CD4-positive, alpha-beta T cell treated with Interleukin-17A for 1 hour (primary cell): ENCODE results near the gene PRRT1B.

ENCODE experiments used
- DNase-seq: peaks from one replicate; pipeline ENCODE4 v3.0.0-alpha.2; 2020

The PRRT1B gene

DNA sequence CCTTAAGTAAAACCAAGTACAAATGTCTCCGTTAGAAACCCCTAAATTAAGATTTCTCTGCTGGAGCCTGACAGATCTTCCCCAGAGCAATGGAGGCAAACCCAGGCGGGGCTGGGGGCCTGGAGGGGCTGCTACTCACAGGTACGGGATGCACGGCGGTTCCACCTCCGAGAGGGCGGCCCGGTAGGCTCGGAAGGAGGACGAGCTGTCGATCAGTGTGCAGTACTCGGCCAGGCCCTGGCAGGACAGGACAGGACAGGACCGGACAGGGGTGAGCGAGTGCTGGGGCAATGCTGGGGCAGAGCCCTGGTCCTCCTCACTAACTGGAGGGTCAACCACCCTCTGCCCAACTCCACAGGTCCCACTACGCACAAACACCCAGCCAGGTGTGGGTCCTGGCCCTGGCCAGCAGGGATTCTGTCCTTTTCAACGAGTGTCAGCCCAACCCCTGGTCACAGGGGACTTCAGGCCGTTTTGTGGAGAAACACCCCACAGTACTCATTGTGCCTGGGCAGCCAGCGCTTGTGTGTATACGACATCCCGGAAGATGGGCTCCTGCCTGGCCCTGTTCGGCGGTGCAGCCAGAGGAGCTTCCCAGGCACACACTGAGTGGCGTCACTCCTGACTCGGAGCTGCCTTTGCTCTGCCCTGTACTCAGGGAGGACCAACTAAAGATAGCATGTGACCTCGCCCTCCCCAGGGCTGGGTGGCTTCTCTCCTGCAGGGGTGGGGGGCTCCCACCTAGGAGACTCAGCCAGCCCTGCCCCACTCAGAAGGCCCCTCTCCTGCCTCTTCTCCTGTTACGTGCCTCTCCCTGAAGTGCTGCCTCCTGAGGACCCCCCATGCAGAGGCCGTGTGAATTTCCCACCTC, 37.4 kb downstream of the PRRT1B start:
- no peak for DNase-seq

DNA sequence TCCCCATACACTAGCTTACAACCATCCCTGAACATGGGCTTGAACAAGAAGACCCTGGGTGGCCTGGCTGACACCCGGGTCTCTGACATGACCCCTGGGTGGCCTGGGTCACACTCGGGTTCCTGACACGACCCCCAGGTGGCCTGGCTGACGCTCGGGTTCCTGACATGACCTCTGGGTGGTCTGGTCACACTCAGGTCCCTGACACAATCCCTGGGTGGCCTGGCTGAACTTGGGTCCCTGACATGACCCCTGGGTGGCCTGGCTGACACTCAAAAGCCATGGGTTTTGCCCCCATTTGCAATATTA, 38.0 kb downstream of the PRRT1B start:
- no peak for DNase-seq

DNA sequence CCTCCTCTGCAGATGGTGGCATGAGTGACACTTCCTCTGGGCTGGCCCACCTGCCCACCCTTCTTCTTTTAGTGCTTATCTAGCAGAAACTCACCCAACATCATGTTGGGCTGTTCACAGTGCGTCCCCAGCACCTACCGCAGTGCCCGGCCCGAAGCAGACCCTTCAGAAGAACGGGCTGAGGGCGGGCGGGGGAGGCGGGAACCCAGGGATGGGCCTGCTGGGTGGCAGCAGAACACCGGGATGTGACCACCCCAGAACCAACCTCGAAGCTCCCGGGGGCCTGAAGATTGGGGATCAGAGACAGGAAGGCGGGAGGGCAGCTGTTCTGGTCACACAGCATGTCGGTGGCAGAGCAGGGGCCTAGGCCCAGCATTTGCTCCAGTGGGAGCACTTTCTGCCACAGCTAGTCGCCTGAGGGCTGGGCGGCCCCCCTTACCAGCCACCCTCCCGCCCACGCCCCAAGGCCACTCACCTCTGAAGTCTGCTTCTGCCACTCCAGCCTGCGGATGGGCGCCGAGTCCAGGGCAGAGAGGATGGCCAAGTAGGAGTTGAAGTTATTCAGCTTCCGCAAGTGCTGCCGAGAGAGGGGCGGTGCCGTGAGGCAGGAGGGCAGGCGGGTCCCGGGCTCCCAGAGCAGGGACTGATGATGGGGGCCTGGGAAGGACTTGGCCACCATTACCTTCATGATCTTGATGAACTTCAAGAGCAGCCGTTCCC, 38.7 kb downstream of the PRRT1B start:
- no peak for DNase-seq

DNA sequence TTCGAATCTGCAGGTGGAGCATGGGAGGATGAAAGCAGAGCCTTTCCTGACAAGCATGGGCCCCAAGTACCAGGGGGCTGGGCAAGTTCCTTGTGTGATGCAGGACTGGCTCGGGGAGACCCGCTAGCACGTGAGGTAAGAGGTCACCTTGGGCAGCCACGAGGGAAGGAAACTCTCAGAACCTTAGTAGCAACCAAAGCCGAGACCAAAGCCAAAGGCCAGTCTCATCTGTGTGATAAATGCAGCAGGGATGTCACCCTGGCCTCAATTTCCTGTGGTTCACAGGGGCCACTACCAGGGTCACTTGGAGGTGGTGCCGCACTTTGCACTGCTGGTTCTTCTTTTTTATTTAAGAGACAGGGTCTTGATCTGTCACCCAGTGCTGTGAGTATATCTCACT, 39.5 kb downstream of the PRRT1B start:
- DNase-seq = peak; percentile 14

DNA sequence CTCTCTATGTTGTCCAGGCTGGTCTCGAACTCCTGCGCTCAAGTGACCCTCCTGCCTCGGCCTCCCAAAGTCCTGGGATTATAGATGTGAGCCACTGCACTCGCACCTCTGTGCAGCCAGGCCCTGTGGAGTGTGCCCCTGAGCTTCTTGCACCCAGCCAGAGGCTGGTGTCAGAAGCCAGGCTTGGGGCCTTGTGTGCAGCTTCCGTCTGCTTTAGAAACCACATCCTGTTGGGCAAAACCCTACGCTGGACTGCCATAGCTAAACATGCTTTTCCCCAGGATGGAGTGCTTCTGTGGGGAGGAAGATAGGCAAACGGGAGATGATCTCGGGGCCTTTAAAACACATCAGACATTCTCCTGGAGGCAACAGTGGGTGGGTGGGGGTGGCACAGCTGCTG, 40.1 kb downstream of the PRRT1B start:
- DNase-seq = peak; percentile 70

GRCh38 chr9:131587331-131587730, 42.0 kb downstream of the PRRT1B start:
- no peak for DNase-seq

- no peak for DNase-seq
These were observed 42.6 kb downstream of the PRRT1B start for GRCh38 chr9:131587906-131588305.

DNA sequence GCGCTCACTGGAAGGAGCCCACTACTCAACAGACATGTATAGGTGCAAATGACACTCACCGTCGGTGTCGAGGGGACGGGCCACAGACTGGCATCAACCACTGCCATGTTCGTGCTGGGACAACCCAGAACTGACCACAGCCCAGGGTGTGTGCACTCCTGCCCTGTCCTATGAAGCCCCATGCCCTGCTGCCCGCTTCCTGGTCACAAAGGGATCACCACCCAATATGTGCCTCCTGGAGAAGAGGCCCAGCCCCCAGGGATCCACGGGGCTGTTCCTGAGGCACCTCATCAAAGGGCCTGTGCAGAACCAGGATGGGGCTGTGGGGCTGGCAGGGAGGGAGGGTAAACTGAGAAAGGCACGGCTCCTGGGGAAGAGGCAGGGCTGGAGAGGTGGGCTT, 43.1 kb downstream of the PRRT1B start:
- no peak for DNase-seq

- DNase-seq = no peak
These were observed 43.9 kb downstream of the PRRT1B start for GRCh38 chr9:131589124-131589711.

DNA sequence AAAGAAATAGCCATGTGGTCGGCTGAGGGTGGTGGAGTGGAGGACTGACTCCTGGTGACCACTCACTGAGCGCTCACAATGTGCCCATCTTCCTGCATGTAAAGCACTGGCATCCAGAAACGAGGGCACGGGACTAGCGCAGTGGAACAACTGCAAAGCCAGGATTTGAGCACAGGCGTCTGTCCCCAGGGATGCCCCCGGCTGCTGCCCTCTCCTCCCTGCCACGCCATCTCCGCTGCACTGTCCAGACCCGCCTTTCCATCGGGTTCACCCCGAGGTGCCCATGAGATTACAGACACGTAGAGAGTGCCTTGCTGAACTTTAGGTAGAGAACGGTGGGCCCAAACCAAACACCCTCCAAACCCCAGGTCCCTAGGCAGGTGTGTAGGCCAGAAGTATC, 44.7 kb downstream of the PRRT1B start:
- no peak for DNase-seq

DNA sequence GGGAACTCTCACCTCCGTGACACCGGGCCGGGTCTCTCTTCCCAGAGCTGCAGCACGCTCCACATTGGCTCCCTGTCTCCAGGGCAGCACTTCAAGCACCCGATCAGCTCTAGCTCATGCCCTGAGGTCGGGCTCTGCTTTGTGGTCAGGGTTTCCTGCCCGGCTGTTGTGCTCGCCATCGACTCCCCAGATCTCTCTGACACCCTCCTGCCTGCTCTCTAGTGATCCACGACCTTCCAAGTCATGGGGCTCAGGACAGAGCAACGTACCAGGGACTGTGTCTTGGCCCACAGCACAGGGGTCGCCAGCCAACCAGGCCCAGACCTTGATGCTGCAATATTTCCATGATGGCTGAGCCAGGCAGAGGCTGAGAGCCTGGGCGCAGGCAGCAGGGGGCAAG, 45.1 kb downstream of the PRRT1B start:
- DNase-seq = peak; percentile 28

GRCh38 chr9:131590907-131591844, 45.9 kb downstream of the PRRT1B start:
- peak; percentile 80 for DNase-seq

GRCh38 chr9:131591845-131592208, 46.5 kb downstream of the PRRT1B start:
- no peak for DNase-seq

DNA sequence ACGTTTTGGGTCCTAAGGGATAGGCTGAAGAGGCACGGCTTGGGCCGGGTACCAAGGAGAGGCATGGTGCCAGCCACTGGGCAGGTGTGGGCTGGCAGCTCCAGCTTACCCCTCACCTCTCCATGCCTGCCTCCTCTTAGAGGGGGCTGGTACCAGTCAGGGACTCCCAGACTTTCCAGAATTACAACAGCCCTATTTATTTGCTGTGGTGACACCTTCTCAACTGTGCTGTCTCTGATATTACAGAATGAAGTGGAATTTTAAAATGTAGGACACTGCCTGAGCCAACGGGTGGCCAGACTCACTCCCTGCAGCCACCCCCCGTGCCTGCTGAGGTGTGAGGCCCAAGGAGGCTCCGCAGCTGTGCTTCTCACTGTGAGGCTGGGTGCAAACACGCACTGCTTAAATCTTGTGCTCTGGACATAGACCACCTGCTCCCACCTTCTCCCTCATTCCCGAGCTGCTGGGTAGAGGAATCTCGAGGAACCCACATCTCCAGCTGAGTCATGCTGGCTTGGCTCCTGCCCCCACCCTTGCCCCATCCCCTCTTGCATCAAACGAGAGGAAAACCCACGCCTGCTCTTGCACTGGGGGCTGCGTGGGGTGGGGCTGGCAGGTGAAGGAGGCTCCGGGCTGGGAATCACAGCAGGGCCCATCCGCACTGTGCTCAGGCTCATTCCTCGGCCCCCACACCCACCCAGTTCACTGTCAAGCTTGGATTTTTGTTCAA, 47.9 kb downstream of the PRRT1B start:
- DNase-seq = no peak

DNA sequence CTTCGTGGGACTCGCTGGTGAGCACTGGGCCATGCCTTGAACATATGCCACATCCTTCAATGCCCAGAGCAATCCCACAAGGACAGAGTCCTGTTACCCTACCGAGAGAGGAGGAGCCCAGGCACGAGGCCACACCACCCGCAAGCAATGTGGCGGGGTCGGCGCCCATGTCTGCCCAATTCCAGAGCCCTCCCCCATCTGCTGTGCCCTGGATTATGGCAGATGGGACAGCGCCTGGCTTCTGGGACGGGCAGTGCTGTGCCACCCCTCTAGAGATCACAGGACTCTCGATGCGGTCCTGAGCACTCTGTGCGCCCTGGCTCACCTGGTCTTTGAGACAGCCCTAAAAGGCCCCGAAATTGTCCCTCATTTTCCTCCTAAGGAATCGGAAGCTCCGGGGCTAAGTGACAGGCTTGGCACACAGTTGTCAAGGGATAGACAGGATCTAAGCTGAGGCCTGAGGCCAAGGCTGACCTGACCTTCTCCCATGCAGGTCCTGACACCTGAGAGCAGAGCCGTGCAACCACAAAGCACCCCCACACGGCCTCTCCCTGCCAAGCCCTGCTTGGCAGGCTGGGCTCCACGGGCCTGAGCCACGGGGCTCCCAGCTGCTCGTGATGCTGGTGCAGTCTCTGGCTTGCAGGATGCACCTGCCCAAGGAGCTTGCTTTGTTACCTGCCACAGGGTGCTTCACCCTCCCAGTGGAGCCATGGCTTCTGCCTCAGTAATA, 48.8 kb downstream of the PRRT1B start:
- no peak for DNase-seq

GRCh38 chr9:131594906-131595665, 49.8 kb downstream of the PRRT1B start:
- no peak for DNase-seq

GRCh38 chr9:131595696-131596429, 50.5 kb downstream of the PRRT1B start:
- no peak for DNase-seq

- DNase-seq = no peak
These were observed 51.1 kb downstream of the PRRT1B start for GRCh38 chr9:131596430-131596743.

DNA sequence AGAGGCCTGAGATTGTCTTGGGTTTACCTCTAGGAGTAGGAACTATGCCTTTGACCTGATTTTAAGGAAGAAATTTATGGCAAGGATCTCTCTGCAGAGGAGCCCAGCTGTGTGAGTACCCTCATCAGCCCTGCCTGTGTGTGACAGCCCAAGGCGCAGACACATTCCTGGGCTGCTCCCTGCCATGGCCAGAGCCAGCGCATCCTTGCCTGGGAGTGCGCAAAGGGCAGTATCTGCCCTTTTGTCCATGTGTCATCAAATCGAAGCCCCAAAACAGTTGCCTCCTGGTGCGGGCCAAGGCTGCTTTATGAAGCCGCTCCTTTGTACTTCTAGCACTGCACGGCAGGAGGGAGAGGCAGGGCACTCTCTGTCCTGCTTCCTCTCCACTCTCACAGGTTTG, 51.9 kb downstream of the PRRT1B start:
- no peak for DNase-seq

DNA sequence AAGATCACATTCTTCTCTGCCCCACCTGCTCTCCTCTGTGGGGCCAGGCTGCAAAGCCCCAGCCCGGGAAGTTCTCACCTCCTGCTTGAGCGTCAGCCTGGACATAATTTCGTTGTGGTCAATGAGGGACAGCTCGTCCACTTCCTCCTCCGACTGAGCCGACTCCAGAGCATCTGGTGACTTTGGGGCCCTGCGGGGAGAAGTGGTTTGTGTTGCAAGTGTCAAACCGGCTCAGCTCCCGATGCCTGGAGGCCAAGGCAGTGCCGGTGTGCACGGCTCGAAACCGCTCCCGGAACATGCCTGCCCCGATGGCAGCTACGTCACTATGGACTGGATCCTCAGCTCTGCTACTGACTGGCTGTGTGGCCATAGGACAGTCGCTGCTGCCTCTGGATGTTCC, 52.8 kb downstream of the PRRT1B start:
- peak; percentile 32 for DNase-seq
